Endodermal cell (in vitro differentiated cells): Measurements from ENCODE around the gene HS6ST3. TPM values are rescaled to one million over a fixed set of nuclear protein-coding genes. Genes with fewer than 3 reads are reported as not detected.

Source experiments
- DNase-seq: peaks from one replicate; pipeline ENCODE4 v3.0.0-alpha.2; 2017
- H3K27ac ChIP-seq: 2 replicates; pipeline ENCODE4 v1.5.1; 2013; ENCODE audit warnings: mild to moderate bottlenecking, low read depth, low read length, moderate library complexity
- H3K27me3 ChIP-seq: 2 replicates; pipeline ENCODE4 v1.6.1; 2013; ENCODE audit warnings: mild to moderate bottlenecking, low read length, moderate library complexity; ENCODE audit not compliant: insufficient read depth, control insufficient read depth, poor library complexity, severe bottlenecking
- H3K36me3 ChIP-seq: 2 replicates; pipeline ENCODE4 v1.7.0; 2013; ENCODE audit warnings: mild to moderate bottlenecking, low read length, moderate library complexity; ENCODE audit not compliant: control insufficient read depth, insufficient read depth
- H3K4me1 ChIP-seq: one replicate; pipeline ENCODE4 v1.7.0; 2013; ENCODE audit warnings: low read length; ENCODE audit not compliant: control insufficient read depth, insufficient read depth
- H3K4me3 ChIP-seq: 2 replicates; pipeline ENCODE4 v1.5.1; 2013; ENCODE audit warnings: mild to moderate bottlenecking, low read length, moderate library complexity
- H3K9ac ChIP-seq: 2 replicates; pipeline ENCODE4 v1.6.1; 2013; ENCODE audit warnings: mild to moderate bottlenecking, low read length, moderate library complexity; ENCODE audit not compliant: poor library complexity, severe bottlenecking; ENCODE audit errors: extremely low read depth
- H3K9me3 ChIP-seq: 2 replicates; pipeline ENCODE4 v1.6.1; 2013; ENCODE audit warnings: mild to moderate bottlenecking, low read length, moderate library complexity; ENCODE audit not compliant: control insufficient read depth
- H3K27ac Mint-ChIP-seq: 2 replicates; pipeline ENCODE4 v1.8.0; 2020; ENCODE audit warnings: mixed read lengths
- H3K27me3 Mint-ChIP-seq: 2 replicates; pipeline ENCODE4 v1.8.0; 2021; ENCODE audit warnings: mild to moderate bottlenecking, mixed read lengths; ENCODE audit not compliant: insufficient read depth
- H3K36me3 Mint-ChIP-seq: 2 replicates; pipeline ENCODE4 v1.8.0; 2020; ENCODE audit warnings: low read depth, mixed read lengths
- H3K4me1 Mint-ChIP-seq: 2 replicates; pipeline ENCODE4 v1.8.0; 2020; ENCODE audit warnings: mixed read lengths
- H3K4me3 Mint-ChIP-seq: 2 replicates; pipeline ENCODE4 v1.8.0; 2020; ENCODE audit warnings: mild to moderate bottlenecking, moderate library complexity, mixed read lengths
- H3K9me3 Mint-ChIP-seq: 2 replicates; pipeline ENCODE4 v1.8.0; 2020; ENCODE audit warnings: mild to moderate bottlenecking, mixed read lengths
- CTCF ChIP-seq: fragments of 200-600 bp; sonication (generic); conservative IDR thresholded peaks from 2 replicates; pipeline ENCODE4 v1.5.0; 2021; ENCODE audit warnings: antibody characterized with exemption, mild to moderate bottlenecking
- WGBS, 2 experiments: methylation state at CpG; one replicate each; pipeline versions ENCODE4 v1.1.5 to v1.1.7; 2013; ENCODE audit warnings: missing lambda C conversion rate in 2 of 2, mixed read lengths in 1 of 2; ENCODE audit not compliant: insufficient coverage in 1 of 2, insufficient read length in 1 of 2; 5-methylcytosine and 5-hydroxymethylcytosine counted together
- total RNA-seq, 2 donors: library from RNA; stranded (reverse); fragmentation: NEBNext Ultra II Directional in 1 of 2; extraction: Animal tissue kit (Norgen Biotek cat#: 25700) in 1 of 2; gene quantifications; 2 replicates in 1 of 2; 3 replicates in 1 of 2; pipeline ENCODE4 v1.2.1, GENCODE V29; 2021

HS6ST3 gene
- total RNA-seq, 2 donors from 2014 or later: 0.84 to 1.1 TPM

DNA sequence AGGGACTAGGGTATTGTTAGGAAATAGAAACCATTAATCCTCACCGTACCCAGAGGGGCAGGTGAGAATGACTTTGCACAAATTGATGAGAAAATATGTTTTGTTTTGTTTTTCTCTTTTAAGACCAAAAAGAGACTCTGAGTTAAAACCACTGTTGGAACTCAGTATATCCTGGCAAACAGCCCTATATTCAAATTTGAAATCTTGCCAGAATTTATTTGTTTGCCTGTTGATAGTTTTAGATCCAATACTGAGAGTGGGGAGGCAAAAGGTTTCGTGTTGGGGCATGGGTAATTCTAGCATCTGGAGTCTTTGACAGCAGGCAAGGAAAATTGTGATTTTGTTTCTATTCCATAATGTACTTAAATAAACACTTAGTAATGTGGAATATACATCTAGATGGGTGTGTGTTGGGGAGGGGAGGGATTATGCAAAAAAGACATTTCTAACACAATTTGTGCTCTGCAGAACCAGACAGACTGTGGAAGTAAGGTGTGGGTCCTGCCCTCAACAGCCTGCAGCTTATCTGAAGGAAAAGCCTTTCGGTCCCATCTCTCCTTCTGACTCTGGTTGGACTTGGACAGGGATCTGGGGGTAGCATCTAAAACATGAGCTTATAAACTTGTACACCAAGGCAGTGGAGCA, 713.7 kb downstream of the HS6ST3 start:
- no peaks in the 10 kb centered on the region for H3K4me1 ChIP-seq
- H3K36me3 ChIP-seq: no peaks in the 10 kb centered on the region
- no peaks in the 10 kb centered on the region for H3K27me3 ChIP-seq
- Mint-ChIP-seq H3K4me3 (no peak overlapping the region), H3K4me1 (no peaks in the 10 kb centered on the region), H3K27ac (no peak overlapping the region), H3K9me3 (no peaks in the 10 kb centered on the region), H3K36me3 (no peaks in the 10 kb centered on the region), H3K27me3 (no peaks in the 10 kb centered on the region)
- H3K9ac ChIP-seq: no peak overlapping the region
- H3K9me3 ChIP-seq: no peaks in the 10 kb centered on the region
- no peak overlapping the region for H3K4me3 ChIP-seq
- DNase-seq: no peak
- no peak overlapping the region for H3K27ac ChIP-seq
- no peak for TF ChIP-seq CTCF
- WGBS, 2 experiments: 97% methylated on average over 3 of the region's 3 CpGs; no CpG with 5 or more reads in 1 of the 2 experiments

- TF ChIP-seq CTCF: no peak
- Histone ChIP-seq H3K4me1 (no peaks in the 10 kb centered on the region), H3K27me3 (no peaks in the 10 kb centered on the region), H3K27ac (no peak overlapping the region), H3K36me3 (no peaks in the 10 kb centered on the region), H3K4me3 (no peak overlapping the region), H3K9me3 (no peaks in the 10 kb centered on the region), H3K9ac (no peak overlapping the region)
- no peak overlapping the region for H3K27ac Mint-ChIP-seq
- no peaks in the 10 kb centered on the region for H3K36me3 Mint-ChIP-seq
- WGBS, 2 experiments: 92 to 100% methylated on average over 1 to 5 of the region's 6 CpGs
- no peak for DNase-seq
- H3K27me3 Mint-ChIP-seq: no peaks in the 10 kb centered on the region
- no peak overlapping the region for H3K4me3 Mint-ChIP-seq
- H3K4me1 Mint-ChIP-seq: no peaks in the 10 kb centered on the region
- H3K9me3 Mint-ChIP-seq: no peaks in the 10 kb centered on the region
Measured at GRCh38 chr13:96804174-96804573, 714.3 kb downstream of the HS6ST3 start.

DNA sequence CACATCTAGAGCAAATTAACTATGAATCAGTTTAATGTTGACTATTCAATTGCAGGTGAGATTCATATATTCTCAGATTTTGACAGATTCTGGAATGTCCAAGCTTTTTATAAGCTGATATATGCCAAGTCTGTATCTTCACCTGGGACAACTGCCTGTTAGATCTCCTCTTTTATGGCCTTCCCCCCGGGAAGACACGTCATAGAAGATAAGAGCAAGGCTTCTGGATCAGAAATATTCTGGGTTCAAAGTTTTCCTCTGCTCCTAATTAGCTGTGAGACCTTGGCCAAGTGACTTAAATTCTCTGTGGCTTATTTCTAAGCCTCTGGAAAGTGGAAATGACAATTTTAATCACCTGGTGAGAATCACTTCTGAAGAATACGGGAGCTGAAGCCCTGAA, 716.8 kb downstream of the HS6ST3 start:
- no peaks in the 10 kb centered on the region for H3K9me3 Mint-ChIP-seq
- TF ChIP-seq CTCF: no peak
- WGBS, 2 experiments: 93 to 94% methylated on average over 3 of the region's 3 CpGs

More for the DNA sequence above, 716.8 kb downstream of the HS6ST3 start:
- H3K4me3 Mint-ChIP-seq: no peak overlapping the region
- H3K27me3 Mint-ChIP-seq: no peaks in the 10 kb centered on the region
- no peak for DNase-seq
- no peak overlapping the region for H3K27ac Mint-ChIP-seq
- no peaks in the 10 kb centered on the region for H3K27me3 ChIP-seq
- H3K9ac ChIP-seq: no peak overlapping the region
- H3K27ac ChIP-seq: no peak overlapping the region
- peaks cover 9% of the 10 kb centered on the region for H3K4me1 Mint-ChIP-seq
- H3K4me3 ChIP-seq: no peak overlapping the region
- no peaks in the 10 kb centered on the region for H3K36me3 Mint-ChIP-seq
- no peaks in the 10 kb centered on the region for H3K36me3 ChIP-seq
- no peaks in the 10 kb centered on the region for H3K4me1 ChIP-seq
- H3K9me3 ChIP-seq: no peaks in the 10 kb centered on the region
